GM12872 (cell line): Measurements from ENCODE around the gene MOB3C.

ENCODE experiments used
- CTCF ChIP-seq: IDR thresholded peaks from 3 replicates; pipeline ENCODE4 v1.5.1; 2011; ENCODE audit warnings: low read depth, mild to moderate bottlenecking, low read length, moderate library complexity; ENCODE audit not compliant: insufficient read depth

Gene MOB3C

GRCh38 chr1:46643368-46643775, 26.8 kb upstream of the MOB3C start:
- TF ChIP-seq CTCF = no peak

- TF ChIP-seq CTCF = no peak
These were observed 25.6 kb upstream of the MOB3C start for GRCh38 chr1:46642115-46642680.

- no peak for TF ChIP-seq CTCF
These were observed 22.9 kb upstream of the MOB3C start for GRCh38 chr1:46639547-46639946.

- no peak for TF ChIP-seq CTCF
These were observed 22.3 kb upstream of the MOB3C start for GRCh38 chr1:46638921-46639320.

GRCh38 chr1:46637444-46638083, 21.0 kb upstream of the MOB3C start:
- no peak for TF ChIP-seq CTCF

- TF ChIP-seq CTCF = no peak
These were observed 18.6 kb upstream of the MOB3C start for GRCh38 chr1:46635205-46635604.

GRCh38 chr1:46630719-46631118, 14.1 kb upstream of the MOB3C start:
- no peak for TF ChIP-seq CTCF
